IMR-90 (cell line): ENCODE data around the gene NOL4L. TPM values are rescaled to one million over a fixed set of nuclear protein-coding genes. Genes with fewer than 3 reads are reported as not detected.

ENCODE experiments used
- ATAC-seq: fragments of 200-7000 bp; cut with Tn5 transposase; 2 replicates; pipeline ENCODE4 v1.9.1; 2020; ENCODE audit warnings: low read depth, mild to moderate bottlenecking, moderate library complexity
- BruUV-seq: library from RNA; stranded (reverse); fragments of 400-500 nt; replicated peaks from 2 replicates; lab custom pipeline; 2021; lab: Mats Ljungman, UMichigan
- CTCF ChIA-PET: fragments of 300-600 bp; formaldehyde crosslinking; extraction: SDS; loops from one replicate; lab custom pipeline; 2021; ENCODE audit warnings: antibody characterized with exemption; lab: Yijun Ruan, JAX
- POLR2A ChIA-PET: fragments of 300-600 bp; sonication (Branson Sonifier 250); formaldehyde crosslinking; loops from one replicate; lab custom pipeline; 2022; ENCODE audit warnings: antibody characterized with exemption; ENCODE audit not compliant: unreplicated experiment; lab: Charles Lee
- DNase-seq: peaks from one replicate; pipeline ENCODE4 v3.0.0; 2013
- H2AFZ ChIP-seq: replicated peaks from 2 replicates; pipeline ENCODE3; 2013; ENCODE audit warnings: low read length, mild to moderate bottlenecking; ENCODE audit not compliant: poor library complexity
- H2AK5ac ChIP-seq: 2 replicates; pipeline ENCODE4 v1.6.1; 2013; ENCODE audit warnings: low read depth, low read length, inconsistent platforms
- H2AK9ac ChIP-seq: replicated peaks from 2 replicates; pipeline ENCODE3; 2013; ENCODE audit warnings: mild to moderate bottlenecking, low read depth, low read length, moderate library complexity; ENCODE audit not compliant: poor library complexity
- H2BK120ac ChIP-seq: 2 replicates; pipeline ENCODE4 v1.6.1; 2013; ENCODE audit warnings: low read depth, low read length, inconsistent platforms
- H2BK15ac ChIP-seq: 3 replicates; pipeline ENCODE4 v1.6.1; 2013; ENCODE audit warnings: low read depth, low read length, inconsistent platforms
- H2BK20ac ChIP-seq: 2 replicates; pipeline ENCODE4 v1.6.1; 2013; ENCODE audit warnings: low read depth, mild to moderate bottlenecking, inconsistent platforms, low read length, moderate library complexity
- H2BK5ac ChIP-seq: 2 replicates; pipeline ENCODE4 v1.6.1; 2013; ENCODE audit warnings: mild to moderate bottlenecking, low read depth, low read length, inconsistent platforms; ENCODE audit not compliant: poor library complexity, severe bottlenecking
- H3K14ac ChIP-seq: replicated peaks from 2 replicates; pipeline ENCODE4 v1.6.1; 2013; ENCODE audit warnings: low read depth, low read length, inconsistent platforms
- H3K18ac ChIP-seq: 2 replicates; pipeline ENCODE4 v1.6.1; 2013; ENCODE audit warnings: low read depth, low read length, control low read depth
- H3K23ac ChIP-seq: 2 replicates; pipeline ENCODE4 v1.6.1; 2013; ENCODE audit warnings: low read depth, low read length, inconsistent platforms
- H3K27ac ChIP-seq: 2 replicates; pipeline ENCODE4 v1.5.1; 2013; ENCODE audit warnings: mild to moderate bottlenecking, control low read depth, low read length; ENCODE audit not compliant: insufficient read depth
- H3K27me3 ChIP-seq: 2 replicates; pipeline ENCODE4 v1.6.1; 2013; ENCODE audit warnings: low read length; ENCODE audit not compliant: control insufficient read depth, insufficient read depth
- H3K36me3 ChIP-seq: 2 replicates; pipeline ENCODE4 v1.6.1; 2013; ENCODE audit warnings: low read length, mixed read lengths; ENCODE audit not compliant: control insufficient read depth, insufficient read depth
- H3K4ac ChIP-seq: 2 replicates; pipeline ENCODE4 v1.6.1; 2013; ENCODE audit warnings: low read depth, low read length, inconsistent platforms
- H3K4me1 ChIP-seq: 2 replicates; pipeline ENCODE4 v1.6.1; 2013; ENCODE audit warnings: low read length, mixed read lengths; ENCODE audit not compliant: control insufficient read depth, insufficient read depth
- H3K4me2 ChIP-seq: 2 replicates; pipeline ENCODE4 v1.6.1; 2013; ENCODE audit warnings: low read depth, mild to moderate bottlenecking, control low read depth, low read length, moderate library complexity
- H3K4me3 ChIP-seq: 2 replicates; pipeline ENCODE4 v1.5.1; 2013; ENCODE audit warnings: low read depth, mild to moderate bottlenecking, control low read depth, low read length, moderate library complexity; ENCODE audit not compliant: insufficient read depth
- H3K56ac ChIP-seq: 2 replicates; pipeline ENCODE4 v1.6.1; 2013; ENCODE audit warnings: low read length, inconsistent platforms; ENCODE audit not compliant: insufficient read depth; ENCODE audit errors: extremely low read depth
- H3K79me1 ChIP-seq, 2 experiments: 2 replicates each; pipeline ENCODE4 v1.6.1; 2013; ENCODE audit warnings: low read length in 2 of 2, inconsistent platforms in 1 of 2, low read depth in 1 of 2
- H3K9ac ChIP-seq: 2 replicates; pipeline ENCODE4 v1.6.1; 2013; ENCODE audit warnings: low read depth, low read length, control low read depth
- H3K9me1 ChIP-seq: 2 replicates; pipeline ENCODE4 v1.6.1; 2013; ENCODE audit warnings: low read length, inconsistent platforms; ENCODE audit not compliant: insufficient read depth
- H3K9me3 ChIP-seq: 2 replicates; pipeline ENCODE4 v1.6.1; 2013; ENCODE audit warnings: low read length; ENCODE audit not compliant: control insufficient read depth, insufficient read depth
- H4K20me1 ChIP-seq: 2 replicates; pipeline ENCODE4 v1.6.1; 2013; ENCODE audit warnings: low read length, inconsistent platforms; ENCODE audit not compliant: insufficient read depth
- H4K5ac ChIP-seq: 2 replicates; pipeline ENCODE4 v1.6.1; 2013; ENCODE audit warnings: mild to moderate bottlenecking, low read depth, low read length, control low read depth
- H4K8ac ChIP-seq, 2 experiments: 2 replicates each; pipeline ENCODE4 v1.6.1; 2013; ENCODE audit warnings: low read depth in 2 of 2, low read length in 2 of 2, control low read depth in 1 of 2, inconsistent platforms in 1 of 2
- H4K91ac ChIP-seq: 2 replicates; pipeline ENCODE4 v1.6.1; 2013; ENCODE audit warnings: low read depth, low read length, inconsistent platforms; ENCODE audit not compliant: insufficient read depth
- BHLHE40 ChIP-seq: fragments of 150-350 bp; IDR thresholded peaks from 2 replicates; pipeline ENCODE4 v1.6.1; 2016; ENCODE audit warnings: mild to moderate bottlenecking, low read depth, low read length
- CHD1 ChIP-seq: IDR thresholded peaks from 2 replicates; pipeline ENCODE4 v1.6.1; 2012; ENCODE audit warnings: low read depth, low read length, improper control_type of control experiment
- FOS ChIP-seq: fragments of 150-350 bp; IDR thresholded peaks from 2 replicates; pipeline ENCODE4 v1.6.1; 2016; ENCODE audit warnings: low read depth, low read length
- MAFK ChIP-seq: IDR thresholded peaks from 2 replicates; pipeline ENCODE4 v1.6.1; 2012; ENCODE audit warnings: low read depth, low read length, improper control_type of control experiment
- MXI1 ChIP-seq: IDR thresholded peaks from 2 replicates; pipeline ENCODE4 v1.6.1; 2012; ENCODE audit warnings: low read depth, mild to moderate bottlenecking, low read length, moderate library complexity, borderline replicate concordance
- POLR2A ChIP-seq: IDR thresholded peaks from 2 replicates; pipeline ENCODE4 v1.6.1; 2012; ENCODE audit warnings: mild to moderate bottlenecking, low read depth, low read length
- RAD21 ChIP-seq: IDR thresholded peaks from 2 replicates; pipeline ENCODE4 v1.6.1; 2012; ENCODE audit warnings: low read length, improper control_type of control experiment
- RCOR1 ChIP-seq: IDR thresholded peaks from 2 replicates; pipeline ENCODE4 v1.6.1; 2012; ENCODE audit warnings: mild to moderate bottlenecking, low read length, improper control_type of control experiment; ENCODE audit not compliant: insufficient replicate concordance
- USF2 ChIP-seq: fragments of 150-350 bp; IDR thresholded peaks from 2 replicates; pipeline ENCODE4 v1.6.1; 2017; ENCODE audit warnings: mild to moderate bottlenecking, antibody characterized with exemption, low read length, low read depth
- WGBS, 2 experiments: methylation state at CpG; one replicate each; pipeline versions ENCODE4 v1.1.5 to v1.1.7; 2013; ENCODE audit warnings: missing lambda C conversion rate in 2 of 2; ENCODE audit not compliant: insufficient read length in 1 of 2; ENCODE audit errors: extremely low coverage in 2 of 2; 5-methylcytosine and 5-hydroxymethylcytosine counted together
- dilution Hi-C: fragments of 300-500 bp; cut with HindIII; formaldehyde crosslinking; loops from one replicate; pipeline ENCODE4 v1.14.3; 2018; ENCODE audit warnings: low sequenced_read_pairs; ENCODE audit not compliant: unreplicated experiment
- in situ Hi-C: fragments of 300-500 bp; cut with MboI; formaldehyde crosslinking; loops from 3 replicates; pipeline ENCODE4 v1.14.3; 2019; ENCODE audit warnings: low sequenced_read_pairs, inconsistent platforms, mixed read lengths
- intact Hi-C: fragments of 100-400 bp; cut with micrococcal nuclease; formaldehyde crosslinking; loops from 2 replicates; pipeline ENCODE4 v1.10.0; 2022
- polyA plus RNA-seq, 3 experiments: library from polyadenylated mRNA; depleted of rRNA; stranded (reverse); fragments of >200 nt; gene quantifications; 2 replicates each; pipeline ENCODE4 v1.2.3, GENCODE V29; 2012; ENCODE audit warnings: low replicate concordance in 1 of 3
- total RNA-seq: library from RNA; depleted of rRNA; stranded (reverse); fragments of >200 nt; gene quantifications from 2 replicates; pipeline ENCODE4 v1.2.3, GENCODE V29; 2012

Gene NOL4L
- total and polyA plus RNA-seq, 2 of the 4 experiments (the other 2 are of a cell fraction): 4.7 to 13.3 TPM

- POLR2A ChIA-PET: no interaction called here
- Histone ChIP-seq H3K79me1 (no peaks in the 10 kb centered on the region), H3K56ac (no peak overlapping the region), H2AFZ (no peak overlapping the region), H3K4me1 (peaks cover 4% of the 10 kb centered on the region; the same call in 1 of the 2 replicates), H4K20me1 (no peaks in the 10 kb centered on the region), H2BK5ac (no peak overlapping the region), H3K4me2 (no peak overlapping the region), H2BK120ac (no peak overlapping the region), H3K27ac (no peak overlapping the region), H3K14ac (no peak overlapping the region), H3K4ac (no peak overlapping the region), H2BK15ac (no peak overlapping the region), H3K23ac (no peak overlapping the region), H4K5ac (no peak overlapping the region), H2AK5ac (no peak overlapping the region), H2AK9ac (no peak overlapping the region), H3K9me1 (peaks cover 4% of the 10 kb centered on the region; the same call in 1 of the 2 replicates), H4K8ac (no peak overlapping the region), H3K9ac (no peak overlapping the region), H3K27me3 (peaks cover 30% of the 10 kb centered on the region), H3K18ac (no peak overlapping the region), H4K91ac (no peak overlapping the region), H3K4me3 (no peak overlapping the region), H3K9me3 (no peaks in the 10 kb centered on the region), H2BK20ac (no peak overlapping the region), H3K36me3 (no peaks in the 10 kb centered on the region)
- no CpG with 5 or more reads among the region's 8 CpGs for WGBS, 2 experiments
- ATAC-seq (no peak), DNase-seq (no peak)
- intact Hi-C loops (no loop called here), in situ Hi-C loops (no loop called here), dilution Hi-C loops (no loop called here)
- no peak for TF ChIP-seq RAD21
- no peak for TF ChIP-seq FOS
- no peak for TF ChIP-seq MAFK
- no peak for TF ChIP-seq CHD1
- TF ChIP-seq POLR2A: no peak
- TF ChIP-seq MXI1: no peak
- no peak for TF ChIP-seq RCOR1
- TF ChIP-seq BHLHE40: no peak
- TF ChIP-seq USF2: no peak
- CTCF ChIA-PET: no interaction called here
- BruUV-seq: no TSS peak
Observed at GRCh38 chr20:32534661-32535240, 50.4 kb downstream of the NOL4L start.
